HG02759 (cell line): Measurements from ENCODE around the gene EPN2.
A peak's percentile ranks its signal among the peaks of the same experiment; 100 is the strongest.
"Not testable (repeated sequence)": the region's sequence is repeated elsewhere in the genome, so short reads cannot be mapped to it uniquely, and the experiment has no call there.

Experiments used
- ATAC-seq: cut with Tn5 transposase; IDR thresholded peaks from one replicate; pipeline ENCODE4 v1.9.1; 2021; ENCODE audit warnings: mild to moderate bottlenecking, moderate library complexity; ENCODE audit not compliant: unreplicated experiment

Gene EPN2

DNA sequence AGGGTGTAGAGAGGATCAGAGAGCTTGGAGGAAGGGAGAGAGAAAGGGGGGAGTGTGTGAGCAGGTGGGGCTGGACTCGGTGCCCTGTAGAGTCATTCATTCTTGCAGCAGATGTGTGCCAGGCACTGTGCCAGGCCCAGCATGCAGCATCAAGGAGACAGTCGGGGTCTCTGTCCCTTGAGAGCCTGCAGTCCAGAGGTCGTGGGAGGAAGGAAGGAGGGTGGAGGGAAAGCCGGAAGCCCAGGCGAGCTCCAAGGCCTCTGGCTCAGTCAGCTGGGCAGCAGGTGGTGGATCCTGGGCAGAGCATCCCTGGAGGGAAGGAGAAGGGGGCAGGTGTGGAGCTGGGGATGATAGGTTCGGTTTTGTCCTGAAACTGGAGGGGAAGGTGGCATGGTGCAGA is 27.5 kb downstream of the EPN2 start:
- ATAC-seq, result no peak

DNA sequence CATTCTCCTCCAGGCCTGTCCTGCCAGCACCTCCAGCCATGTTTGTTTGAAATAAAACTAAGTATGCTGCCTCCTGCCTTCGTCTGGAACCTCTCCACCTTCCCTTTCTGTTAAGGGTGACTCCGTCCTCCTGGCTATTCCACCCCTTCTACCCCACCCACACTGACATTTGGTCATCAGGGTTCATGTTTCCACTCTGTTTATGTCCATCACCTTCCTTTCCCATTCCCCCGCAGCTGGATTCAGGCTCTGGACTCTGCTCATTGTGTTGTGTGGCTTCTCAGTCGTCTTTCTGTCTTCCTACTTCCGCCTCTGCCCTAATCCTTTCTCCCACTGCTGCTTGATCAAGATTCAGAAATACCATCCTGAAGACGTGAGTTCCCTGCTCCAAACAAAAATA is 28.6 kb downstream of the EPN2 start:
- no peak for ATAC-seq

DNA sequence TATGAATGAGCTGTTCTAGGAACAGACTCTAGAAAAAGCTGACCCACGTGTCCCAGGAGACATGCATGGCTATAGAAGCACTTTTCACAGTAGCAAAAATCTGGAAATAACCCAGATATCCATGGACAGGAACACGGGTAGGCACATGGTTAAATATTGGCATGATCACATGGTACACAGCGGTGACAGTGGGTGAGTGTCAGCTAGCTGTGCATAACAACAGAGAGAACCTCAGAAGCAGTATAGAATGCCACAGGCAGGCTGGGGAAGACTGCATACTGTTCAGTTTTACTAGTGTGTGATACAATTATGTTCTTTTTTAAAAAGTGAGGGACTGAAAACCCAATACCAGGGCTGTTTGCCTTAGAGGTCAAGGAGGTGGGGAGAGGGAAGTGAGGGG is 31.4 kb downstream of the EPN2 start:
- no peak for ATAC-seq

DNA sequence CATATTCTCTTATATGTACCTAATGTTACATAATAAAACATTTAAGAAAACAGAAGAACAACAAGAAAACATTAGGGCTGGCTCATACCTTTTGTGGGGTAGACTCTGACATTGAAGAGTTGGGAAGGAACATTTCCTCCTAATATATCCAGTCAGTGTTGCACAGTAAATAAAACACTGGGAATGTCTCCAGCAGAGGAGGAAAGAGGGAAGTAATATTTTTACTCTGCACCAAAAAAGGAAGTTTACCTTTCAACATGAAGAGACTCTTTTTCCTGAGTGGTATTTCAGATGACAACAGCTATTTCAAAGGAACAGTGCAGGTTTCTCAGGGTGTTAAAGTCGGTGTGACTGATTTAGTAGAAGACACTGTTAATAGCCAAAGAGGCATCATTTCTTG is 31.9 kb downstream of the EPN2 start:
- no peak for ATAC-seq

DNA sequence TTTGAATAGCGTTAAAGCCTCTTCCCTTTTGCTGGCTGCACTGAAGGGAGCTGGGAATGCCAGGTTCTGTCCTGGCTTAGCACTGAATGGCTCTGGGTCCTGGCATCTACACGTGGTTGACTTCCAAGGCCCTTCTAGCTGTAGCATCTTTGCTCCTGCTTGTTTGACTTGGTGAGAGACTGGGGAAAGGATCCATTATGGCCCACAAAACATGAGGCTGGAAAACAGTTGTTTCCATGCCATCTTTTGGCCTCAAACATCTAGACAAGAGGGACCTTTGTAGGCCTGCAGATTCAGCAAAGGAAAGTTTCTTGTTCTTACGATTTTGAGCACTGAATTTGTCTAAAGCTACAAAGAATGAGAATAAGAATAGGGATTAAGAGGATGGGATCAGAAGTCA is 32.5 kb downstream of the EPN2 start:
- ATAC-seq, result no peak

DNA sequence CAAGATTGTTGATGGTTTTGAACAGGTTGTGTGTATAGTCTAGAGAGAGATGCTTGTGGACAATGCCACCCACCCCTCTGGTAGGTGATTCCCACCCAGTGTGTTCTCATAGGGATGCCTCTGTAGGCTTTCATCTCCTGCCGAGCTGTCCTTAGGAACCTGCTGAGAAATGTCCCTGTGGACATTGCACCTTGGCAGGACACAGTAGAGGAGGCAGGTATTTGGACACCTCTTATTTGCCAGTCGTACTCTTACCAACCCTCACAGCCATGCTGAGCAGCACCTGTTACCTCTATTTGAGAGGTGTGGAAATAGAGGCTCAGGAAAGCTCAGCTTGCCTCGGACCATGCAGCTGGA is 33.2 kb downstream of the EPN2 start:
- ATAC-seq, result no peak

GRCh38 chr17:19270704-19271611 is 33.8 kb downstream of the EPN2 start:
- peak; percentile 80 for ATAC-seq

- ATAC-seq, result no peak
These were observed 34.7 kb downstream of the EPN2 start for GRCh38 chr17:19271780-19272357.

GRCh38 chr17:19273731-19274130 is 36.6 kb downstream of the EPN2 start:
- ATAC-seq, result no peak

- ATAC-seq, result no peak
These were observed 37.7 kb downstream of the EPN2 start for GRCh38 chr17:19274893-19275292.

DNA sequence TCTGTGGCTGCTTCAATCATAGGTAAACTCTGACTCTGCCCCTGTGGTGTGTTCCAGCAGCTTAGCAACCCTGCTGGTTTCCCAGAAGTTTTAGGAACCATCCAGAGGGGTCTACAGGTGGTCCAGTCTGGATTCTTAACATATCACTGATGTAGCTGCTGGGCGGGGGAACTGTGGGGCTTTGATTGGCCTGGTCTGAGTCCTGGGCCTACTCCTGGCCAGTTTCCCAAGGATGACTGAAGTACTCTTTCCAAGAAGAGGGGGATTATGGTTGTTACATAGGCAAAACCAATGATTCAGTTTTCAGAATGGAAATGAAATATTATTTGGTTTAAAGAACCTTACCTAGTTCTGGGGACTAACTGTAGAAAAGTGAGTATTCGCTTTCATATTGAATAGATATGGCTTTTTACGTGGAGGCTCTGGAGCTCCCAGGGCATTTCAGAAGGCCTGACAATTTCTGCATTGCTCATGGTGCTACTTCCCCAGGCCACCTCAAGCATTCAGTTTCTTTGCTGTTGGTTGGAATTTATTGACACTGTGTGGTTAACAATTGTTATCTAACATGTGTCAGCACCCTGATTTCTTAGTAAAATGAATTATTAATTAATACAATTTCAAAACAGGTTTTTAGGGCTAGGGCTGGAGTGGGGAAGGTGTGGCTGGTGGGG is 38.4 kb downstream of the EPN2 start:
- no peak for ATAC-seq

- not testable (repeated sequence) for ATAC-seq
These were observed 41.1 kb downstream of the EPN2 start for GRCh38 chr17:19278284-19278683.

GRCh38 chr17:19278729-19279128 is 41.6 kb downstream of the EPN2 start:
- no peak for ATAC-seq

DNA sequence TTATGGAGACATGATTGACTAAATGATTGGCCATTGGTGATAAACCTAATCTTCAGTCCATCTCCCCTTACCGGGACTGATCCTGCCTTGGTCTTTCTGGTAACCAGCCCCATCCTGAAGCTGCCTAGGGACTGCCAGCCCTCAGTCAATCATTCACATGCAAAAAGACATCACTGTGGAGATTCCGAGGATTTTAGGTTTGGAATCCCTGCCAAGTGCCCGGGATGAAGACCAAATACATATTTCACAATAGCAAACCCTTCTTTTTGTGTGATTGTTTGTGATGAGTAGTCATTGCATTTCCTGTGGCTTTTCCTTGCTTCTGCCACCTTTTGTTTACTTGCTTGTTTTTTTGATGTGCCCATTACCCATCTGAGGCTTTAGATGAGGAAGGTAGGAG is 44.0 kb downstream of the EPN2 start:
- no peak for ATAC-seq

- ATAC-seq, result peak; percentile 58
These were observed 47.1 kb downstream of the EPN2 start for GRCh38 chr17:19284005-19284959.

DNA sequence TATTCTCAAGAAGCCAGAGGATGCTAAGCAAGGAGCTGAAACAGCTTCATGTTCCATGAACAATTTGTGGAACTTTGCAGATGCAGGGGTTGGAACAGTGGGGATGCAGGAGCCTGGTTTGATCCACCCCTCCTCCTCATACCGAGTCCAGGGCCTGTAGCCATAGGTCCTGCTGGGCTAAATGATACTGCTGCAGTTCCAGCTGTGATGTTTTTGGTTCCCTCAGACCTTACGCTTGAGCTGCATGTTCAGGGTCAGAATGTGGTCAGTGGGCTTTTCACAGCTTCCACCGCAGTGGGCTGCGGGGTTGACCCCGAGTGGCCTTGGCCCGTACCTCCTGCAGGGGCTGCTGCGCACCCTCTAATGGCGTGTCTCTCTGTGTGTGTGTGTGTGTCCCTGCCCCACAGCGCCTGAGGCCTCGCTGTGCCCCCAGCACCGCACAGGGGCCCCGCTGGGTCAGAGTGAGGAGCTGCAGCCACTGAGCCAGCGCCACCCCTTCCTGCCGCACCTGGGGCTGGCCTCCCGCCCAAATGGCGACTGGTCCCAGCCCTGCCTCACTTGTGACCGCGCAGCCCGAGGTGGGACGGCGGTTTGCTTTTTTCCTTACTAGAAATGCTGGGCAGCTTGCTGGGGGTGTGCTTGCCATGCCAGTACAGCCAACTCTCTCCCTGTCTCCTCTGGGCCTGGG is 48.2 kb downstream of the EPN2 start:
- ATAC-seq, result no peak

- ATAC-seq, result no peak
These were observed 49.7 kb downstream of the EPN2 start for GRCh38 chr17:19286751-19287341.

DNA sequence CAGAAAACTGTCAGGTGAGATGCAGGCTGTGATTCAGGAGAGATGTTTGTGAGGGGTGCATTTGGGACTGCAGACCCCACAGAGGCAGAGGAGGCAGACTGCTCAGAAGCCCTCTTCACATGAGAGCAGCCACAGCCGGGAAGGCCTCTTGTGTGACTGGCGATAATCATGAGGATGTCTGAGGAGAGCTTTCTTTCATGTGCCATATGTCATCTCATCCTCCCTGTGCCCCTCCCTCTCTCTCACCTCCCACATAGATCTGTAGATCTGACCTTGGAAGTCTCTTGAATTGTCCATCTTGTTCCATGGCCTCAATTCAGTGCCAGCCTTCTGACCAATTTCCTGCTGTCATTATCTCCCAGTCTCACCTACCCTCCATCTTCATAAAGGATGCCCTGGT is 50.5 kb downstream of the EPN2 start:
- no peak for ATAC-seq

DNA sequence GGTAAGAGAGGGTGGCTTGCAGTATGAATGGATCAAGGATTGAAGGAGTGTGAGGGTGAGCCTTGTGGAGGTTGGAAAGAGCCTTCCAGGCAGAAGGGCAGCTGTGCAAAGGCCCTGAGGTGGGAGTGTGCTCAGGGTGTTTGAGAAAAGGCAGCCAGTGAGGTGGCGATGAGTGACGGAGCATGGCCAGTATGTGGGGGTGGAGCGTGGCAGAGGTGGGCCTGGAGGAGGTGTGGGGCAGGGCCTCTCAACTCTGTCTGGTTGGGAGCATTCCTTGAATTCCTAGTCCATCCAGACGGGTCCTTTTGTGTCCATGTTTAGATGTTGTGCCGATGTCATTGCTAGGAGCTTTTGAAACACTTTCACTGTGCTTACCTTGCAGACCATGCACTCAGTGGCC is 51.3 kb downstream of the EPN2 start:
- ATAC-seq, result no peak
